Nephron progenitor cell (in vitro differentiated cells): ENCODE data around the gene CAMK1G.

ENCODE experiments used
- DNase-seq: peaks from one replicate; pipeline ENCODE4 v3.0.0; 2021
- H3K27ac Mint-ChIP-seq: 2 replicates; pipeline ENCODE4 v1.8.0; 2021; ENCODE audit warnings: mild to moderate bottlenecking, moderate library complexity, mixed read lengths
- H3K27me3 Mint-ChIP-seq: 2 replicates; pipeline ENCODE4 v1.8.0; 2021; ENCODE audit warnings: mild to moderate bottlenecking, low read depth, mixed read lengths; ENCODE audit not compliant: poor library complexity
- H3K36me3 Mint-ChIP-seq: 2 replicates; pipeline ENCODE4 v1.8.0; 2021; ENCODE audit warnings: low read depth, mixed read lengths
- H3K4me1 Mint-ChIP-seq: 2 replicates; pipeline ENCODE4 v1.8.0; 2021; ENCODE audit warnings: mixed read lengths
- H3K4me3 Mint-ChIP-seq: 2 replicates; pipeline ENCODE4 v1.8.0; 2021; ENCODE audit warnings: mild to moderate bottlenecking, moderate library complexity, mixed read lengths
- H3K9me3 Mint-ChIP-seq: 2 replicates; pipeline ENCODE4 v1.8.0; 2021; ENCODE audit warnings: mild to moderate bottlenecking, moderate library complexity, mixed read lengths
- TF ChIP-seq, protein P1 (sequence below): fragments of 200-600 bp; sonication (generic); IDR thresholded peaks from 2 replicates; pipeline ENCODE4 v1.5.0; 2021; ENCODE audit warnings: antibody characterized with exemption

CAMK1G gene

DNA sequence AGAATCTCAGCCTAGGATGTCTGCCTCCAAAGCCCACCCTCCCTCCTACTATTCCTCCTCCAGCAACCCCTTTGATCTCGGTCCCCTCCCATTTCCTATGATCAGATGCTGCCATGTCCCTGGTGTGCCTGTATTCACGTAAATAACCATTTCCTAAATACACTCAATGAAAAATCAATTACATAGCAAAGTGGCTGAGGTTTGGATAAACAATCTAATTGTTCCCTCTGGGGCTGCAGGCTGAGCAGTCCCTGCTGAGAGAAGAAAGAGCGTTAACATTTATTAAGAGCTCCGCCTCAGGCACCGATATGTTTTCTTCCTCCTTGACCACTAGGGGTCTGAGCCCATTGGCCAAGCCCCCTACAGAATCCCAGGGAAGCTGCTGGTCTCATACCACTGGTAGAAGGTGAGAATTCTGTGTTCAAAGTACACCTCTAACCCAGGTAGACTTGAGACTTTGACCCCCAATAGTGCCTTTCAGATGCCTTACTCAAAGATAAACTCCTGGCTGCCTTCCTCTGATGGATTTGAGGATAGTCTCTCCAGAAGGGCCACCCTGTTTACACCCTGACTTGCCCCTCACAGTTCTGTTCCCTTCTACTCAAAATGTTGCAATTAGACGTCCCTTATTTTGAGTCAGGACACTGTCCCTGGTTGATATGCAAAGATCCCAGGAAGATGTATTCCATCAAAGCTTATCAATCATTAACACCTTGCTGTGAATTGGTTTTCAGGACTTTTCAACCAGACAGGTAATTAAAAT lies 33.9 kb upstream of the CAMK1G start:
- TF ChIP-seq, protein P1, sequence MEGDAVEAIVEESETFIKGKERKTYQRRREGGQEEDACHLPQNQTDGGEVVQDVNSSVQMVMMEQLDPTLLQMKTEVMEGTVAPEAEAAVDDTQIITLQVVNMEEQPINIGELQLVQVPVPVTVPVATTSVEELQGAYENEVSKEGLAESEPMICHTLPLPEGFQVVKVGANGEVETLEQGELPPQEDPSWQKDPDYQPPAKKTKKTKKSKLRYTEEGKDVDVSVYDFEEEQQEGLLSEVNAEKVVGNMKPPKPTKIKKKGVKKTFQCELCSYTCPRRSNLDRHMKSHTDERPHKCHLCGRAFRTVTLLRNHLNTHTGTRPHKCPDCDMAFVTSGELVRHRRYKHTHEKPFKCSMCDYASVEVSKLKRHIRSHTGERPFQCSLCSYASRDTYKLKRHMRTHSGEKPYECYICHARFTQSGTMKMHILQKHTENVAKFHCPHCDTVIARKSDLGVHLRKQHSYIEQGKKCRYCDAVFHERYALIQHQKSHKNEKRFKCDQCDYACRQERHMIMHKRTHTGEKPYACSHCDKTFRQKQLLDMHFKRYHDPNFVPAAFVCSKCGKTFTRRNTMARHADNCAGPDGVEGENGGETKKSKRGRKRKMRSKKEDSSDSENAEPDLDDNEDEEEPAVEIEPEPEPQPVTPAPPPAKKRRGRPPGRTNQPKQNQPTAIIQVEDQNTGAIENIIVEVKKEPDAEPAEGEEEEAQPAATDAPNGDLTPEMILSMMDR = peak; percentile 49
- peaks cover 4% of the 10 kb centered on the region for H3K27me3 Mint-ChIP-seq
- H3K9me3 Mint-ChIP-seq = no peaks in the 10 kb centered on the region
- no peak overlapping the region for H3K27ac Mint-ChIP-seq
- no peaks in the 10 kb centered on the region for H3K36me3 Mint-ChIP-seq
- DNase-seq = peak; percentile 19
- peaks cover 19% of the 10 kb centered on the region for H3K4me1 Mint-ChIP-seq
- peak overlapping the region; percentile 75 for H3K4me3 Mint-ChIP-seq

DNA sequence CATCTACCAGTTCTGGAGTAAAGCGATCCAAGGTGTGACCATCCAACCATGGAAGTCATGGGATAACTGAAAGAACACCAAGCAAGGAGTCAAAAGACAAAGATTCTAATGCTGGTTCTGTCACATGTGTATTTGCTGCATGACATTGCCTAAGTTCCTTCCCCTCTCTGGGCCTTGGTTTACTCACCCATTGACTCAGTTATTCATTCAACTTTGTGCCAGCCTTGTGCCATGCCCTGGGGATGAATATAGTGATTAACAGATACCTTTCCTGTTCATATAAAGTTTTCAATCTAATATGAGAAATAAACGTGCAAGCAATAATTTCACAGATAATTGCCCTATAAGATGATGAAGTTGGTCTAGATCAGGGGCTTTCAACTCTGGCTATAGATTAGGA lies 33.0 kb upstream of the CAMK1G start:
- no peak for DNase-seq
- Mint-ChIP-seq H3K4me3 (no peak overlapping the region), H3K4me1 (peaks cover 19% of the 10 kb centered on the region), H3K9me3 (no peaks in the 10 kb centered on the region), H3K36me3 (no peaks in the 10 kb centered on the region), H3K27me3 (peaks cover 4% of the 10 kb centered on the region), H3K27ac (no peak overlapping the region)
- TF ChIP-seq, protein P1 = no peak

DNA sequence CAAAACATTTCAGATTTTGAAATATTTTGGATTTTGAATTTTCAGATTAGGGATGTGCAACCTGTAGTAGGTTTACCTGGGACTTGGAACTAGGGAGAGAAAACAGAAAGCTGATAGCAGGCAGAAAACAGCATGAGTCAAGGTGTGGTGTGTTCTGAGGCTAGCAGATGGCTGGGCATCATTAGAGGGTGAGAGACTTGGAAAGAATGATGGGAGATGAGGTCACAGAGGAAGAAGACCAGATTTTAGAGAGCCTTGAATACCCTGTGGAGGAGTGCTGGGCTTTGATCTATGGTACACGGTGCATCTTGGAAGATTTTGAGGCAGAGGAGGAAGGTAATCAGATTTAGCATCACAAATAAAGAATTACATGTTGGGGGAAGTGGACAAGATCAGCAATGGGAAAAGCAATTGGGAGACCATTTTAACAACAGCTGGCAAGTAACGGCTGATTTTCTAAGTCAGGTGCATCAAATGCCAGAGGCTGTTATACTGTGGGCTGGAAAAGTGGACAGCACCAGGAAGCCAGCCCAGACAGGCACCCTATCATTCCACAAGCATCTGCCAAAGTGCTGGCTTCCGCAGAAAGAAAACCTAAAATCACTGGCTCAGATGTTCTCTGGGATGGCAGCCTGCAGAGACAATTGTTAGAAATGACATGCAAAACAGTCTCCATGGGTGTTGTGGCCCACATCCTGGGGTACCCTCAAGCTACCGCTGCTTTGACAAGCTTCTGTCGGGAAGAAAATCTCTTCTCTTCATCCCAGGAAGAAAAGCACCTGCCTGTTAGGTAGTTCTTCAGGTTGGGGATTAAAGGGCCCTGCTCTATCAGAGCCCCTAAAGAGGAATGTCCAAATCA lies 30.9 kb upstream of the CAMK1G start:
- Mint-ChIP-seq H3K36me3 (no peaks in the 10 kb centered on the region), H3K27ac (no peak overlapping the region), H3K27me3 (no peaks in the 10 kb centered on the region), H3K9me3 (no peaks in the 10 kb centered on the region), H3K4me3 (no peak overlapping the region), H3K4me1 (peaks cover 23% of the 10 kb centered on the region)
- TF ChIP-seq, protein P1 = no peak
- DNase-seq = no peak

DNA sequence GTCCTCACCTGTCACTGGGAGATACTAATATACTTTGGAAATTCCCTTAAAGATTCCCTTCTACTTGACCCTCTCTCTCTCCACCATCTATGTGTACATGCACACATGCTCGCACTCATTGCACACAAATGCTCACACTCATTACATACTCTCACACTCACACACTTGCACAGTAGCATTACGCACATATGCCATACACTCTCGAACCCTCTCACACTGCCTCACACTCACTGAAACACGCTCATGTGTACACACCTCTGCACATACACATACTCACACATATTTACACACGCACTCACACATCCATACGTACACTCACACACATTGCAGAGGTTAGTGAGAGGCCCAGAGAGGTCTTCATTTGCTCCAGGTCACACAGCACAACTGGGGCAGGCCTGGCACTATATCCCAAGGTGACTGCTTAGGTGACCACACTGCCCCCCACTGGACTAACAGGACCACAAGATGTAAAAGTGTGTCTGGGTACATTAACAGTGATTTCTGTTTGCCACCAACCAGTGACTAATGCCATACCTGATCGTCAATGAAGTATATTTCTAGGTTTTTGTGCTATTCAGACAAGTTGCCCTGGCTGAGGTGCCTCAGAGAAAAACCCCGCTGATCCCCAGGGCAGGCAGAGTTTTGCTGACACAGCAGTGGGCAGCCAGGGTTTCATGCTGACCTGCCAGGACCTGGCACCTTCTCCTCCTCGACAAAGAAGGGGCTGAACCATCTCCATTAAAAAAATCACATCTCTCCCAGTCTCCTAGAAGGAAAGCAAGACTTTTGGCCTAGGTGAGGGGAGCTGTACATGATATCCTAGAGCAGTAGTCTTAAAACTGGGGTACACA lies 28.5 kb upstream of the CAMK1G start:
- no peak for DNase-seq
- no peaks in the 10 kb centered on the region for H3K27me3 Mint-ChIP-seq

DNA sequence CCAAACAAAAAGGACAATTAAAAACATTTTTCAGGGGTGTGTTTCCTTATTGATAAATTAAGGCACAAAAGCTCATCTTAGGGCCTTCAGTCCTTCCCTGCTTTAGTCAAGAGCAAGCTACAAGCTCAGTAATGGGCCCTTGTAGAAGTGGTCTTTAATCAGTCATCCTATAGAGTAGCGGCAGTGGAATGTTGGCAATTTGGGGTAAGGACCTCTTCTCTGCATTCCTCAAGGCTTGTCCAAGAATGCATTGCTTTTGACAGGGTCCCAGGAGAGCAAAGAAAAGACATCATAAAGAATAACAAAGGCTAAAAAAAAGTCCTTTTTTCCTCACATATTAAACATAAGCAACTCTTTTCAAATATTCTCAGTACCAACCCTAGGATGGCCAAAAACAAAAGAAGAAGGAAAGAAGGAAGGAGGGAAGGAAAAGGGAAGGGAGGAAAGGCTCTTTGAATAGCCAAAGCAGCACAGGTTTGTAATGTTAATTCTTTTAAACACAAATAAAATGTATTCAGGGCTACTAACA lies 27.3 kb upstream of the CAMK1G start:
- H3K27ac Mint-ChIP-seq = no peak overlapping the region
- DNase-seq = no peak
- peaks cover 20% of the 10 kb centered on the region for H3K4me1 Mint-ChIP-seq
- TF ChIP-seq, protein P1 = no peak
- no peaks in the 10 kb centered on the region for H3K27me3 Mint-ChIP-seq
- no peak overlapping the region for H3K4me3 Mint-ChIP-seq
- no peaks in the 10 kb centered on the region for H3K36me3 Mint-ChIP-seq
- H3K9me3 Mint-ChIP-seq = no peaks in the 10 kb centered on the region

More for the DNA sequence above, 28.5 kb upstream of the CAMK1G start:
- TF ChIP-seq, protein P1 = no peak
- no peak overlapping the region for H3K27ac Mint-ChIP-seq
- H3K36me3 Mint-ChIP-seq = no peaks in the 10 kb centered on the region
- H3K4me3 Mint-ChIP-seq = no peak overlapping the region
- no peaks in the 10 kb centered on the region for H3K9me3 Mint-ChIP-seq
- H3K4me1 Mint-ChIP-seq = peaks cover 11% of the 10 kb centered on the region
